22Rv1 (cell line): ENCODE measurements around the gene TAX1BP3.

Experiments
- H3K27ac ChIP-seq: fragments of 450-650 bp; 2 replicates; pipeline ENCODE4 v1.5.1; 2017
- ZFX ChIP-seq: fragments of 450-650 bp; IDR thresholded peaks from 2 replicates; pipeline ENCODE4 v1.6.1; 2017; ENCODE audit warnings: antibody characterized with exemption, borderline replicate concordance
- TF ChIP-seq, protein P1 (sequence below): fragments of 450-650 bp; IDR thresholded peaks from 2 replicates; pipeline ENCODE4 v1.5.1; 2017; ENCODE audit warnings: mild to moderate bottlenecking

The TAX1BP3 gene

GRCh38 chr17:3699951-3700350 lies 31.6 kb upstream of the TAX1BP3 start:
- no peak for TF ChIP-seq ZFX
- TF ChIP-seq, protein P1, sequence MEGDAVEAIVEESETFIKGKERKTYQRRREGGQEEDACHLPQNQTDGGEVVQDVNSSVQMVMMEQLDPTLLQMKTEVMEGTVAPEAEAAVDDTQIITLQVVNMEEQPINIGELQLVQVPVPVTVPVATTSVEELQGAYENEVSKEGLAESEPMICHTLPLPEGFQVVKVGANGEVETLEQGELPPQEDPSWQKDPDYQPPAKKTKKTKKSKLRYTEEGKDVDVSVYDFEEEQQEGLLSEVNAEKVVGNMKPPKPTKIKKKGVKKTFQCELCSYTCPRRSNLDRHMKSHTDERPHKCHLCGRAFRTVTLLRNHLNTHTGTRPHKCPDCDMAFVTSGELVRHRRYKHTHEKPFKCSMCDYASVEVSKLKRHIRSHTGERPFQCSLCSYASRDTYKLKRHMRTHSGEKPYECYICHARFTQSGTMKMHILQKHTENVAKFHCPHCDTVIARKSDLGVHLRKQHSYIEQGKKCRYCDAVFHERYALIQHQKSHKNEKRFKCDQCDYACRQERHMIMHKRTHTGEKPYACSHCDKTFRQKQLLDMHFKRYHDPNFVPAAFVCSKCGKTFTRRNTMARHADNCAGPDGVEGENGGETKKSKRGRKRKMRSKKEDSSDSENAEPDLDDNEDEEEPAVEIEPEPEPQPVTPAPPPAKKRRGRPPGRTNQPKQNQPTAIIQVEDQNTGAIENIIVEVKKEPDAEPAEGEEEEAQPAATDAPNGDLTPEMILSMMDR: no peak
- H3K27ac ChIP-seq: no peak overlapping the region

GRCh38 chr17:3698139-3698538 lies 29.8 kb upstream of the TAX1BP3 start:
- no peak overlapping the region for H3K27ac ChIP-seq
- TF ChIP-seq ZFX: no peak
- TF ChIP-seq, protein P1: no peak

GRCh38 chr17:3697103-3697476 lies 28.7 kb upstream of the TAX1BP3 start:
- no peak overlapping the region for H3K27ac ChIP-seq
- TF ChIP-seq ZFX: no peak
- TF ChIP-seq, protein P1: no peak

DNA sequence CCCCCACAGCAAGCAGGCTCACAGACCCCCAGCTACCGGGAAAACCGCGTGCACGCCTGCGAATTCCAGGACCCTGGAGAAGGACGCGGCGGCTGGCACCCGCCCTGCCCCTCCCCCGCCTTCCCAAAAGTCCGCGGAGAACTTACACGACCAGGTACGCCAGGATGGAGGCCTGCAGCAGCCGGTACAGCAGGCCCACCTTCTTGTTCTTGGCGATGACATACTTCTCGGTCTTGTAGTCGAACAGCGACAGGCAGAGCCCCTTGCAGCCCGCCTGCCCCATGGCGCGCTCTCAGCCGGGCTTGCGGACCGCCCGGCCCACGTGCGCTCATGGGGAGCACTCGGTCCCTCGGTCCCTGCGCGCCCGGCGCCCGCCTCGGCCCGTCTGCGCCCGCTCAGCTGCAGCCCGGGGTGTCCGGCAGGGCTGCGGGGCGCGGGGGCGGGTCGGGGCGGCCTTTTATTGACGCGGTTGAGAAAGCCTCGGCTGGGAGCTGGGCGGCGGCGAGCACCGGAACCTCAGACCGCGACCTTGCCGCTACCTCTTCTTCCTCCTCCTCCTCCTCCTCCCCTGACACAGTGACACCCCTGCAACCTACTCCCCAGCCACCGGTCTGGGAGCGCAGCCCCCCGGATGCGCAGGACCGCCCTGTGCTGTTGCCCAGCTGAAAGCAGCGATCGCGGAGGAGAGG lies 27.5 kb upstream of the TAX1BP3 start, which contains the start of gene P2RX5:
P2RX5 (minus strand) TSS at position 433 of the 689 bp plus-strand sequence; CDS start at position 283, 150 bp downstream.
- H3K27ac ChIP-seq: peak within 1 kb of the TSS; percentile 65
- no peak for TF ChIP-seq ZFX
- TF ChIP-seq, protein P1: no peak

DNA sequence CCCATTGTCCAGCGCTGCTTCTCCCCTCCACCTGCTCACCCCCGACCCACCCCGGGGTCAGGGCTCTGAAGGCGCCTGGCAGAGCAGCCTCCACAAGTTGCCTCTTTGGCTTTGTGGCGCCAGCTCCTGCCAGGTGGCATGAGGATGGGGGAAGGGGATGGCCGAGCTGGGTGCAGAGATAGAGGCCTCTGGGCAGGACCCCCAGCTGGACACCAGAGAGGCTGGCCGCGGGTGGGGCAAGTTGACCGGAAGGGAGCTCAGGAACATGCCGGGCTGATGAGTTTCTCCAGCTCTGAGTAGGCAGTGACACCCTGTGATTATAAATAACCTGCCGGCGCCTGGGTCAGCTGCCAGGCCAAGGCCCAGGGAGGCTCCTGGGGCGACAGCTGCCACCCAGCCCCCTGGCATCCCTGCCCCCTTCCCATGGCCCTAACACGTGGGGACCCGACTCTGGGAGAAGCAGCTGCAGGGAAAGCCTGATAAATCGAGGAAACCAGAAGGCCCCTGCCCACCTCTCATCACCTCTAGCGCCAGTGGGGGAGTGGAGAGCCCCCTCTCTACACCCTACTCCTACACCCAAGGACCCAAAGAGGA lies 26.8 kb upstream of the TAX1BP3 start:
- no peak for TF ChIP-seq ZFX
- peak overlapping the region; percentile 65 for H3K27ac ChIP-seq

DNA sequence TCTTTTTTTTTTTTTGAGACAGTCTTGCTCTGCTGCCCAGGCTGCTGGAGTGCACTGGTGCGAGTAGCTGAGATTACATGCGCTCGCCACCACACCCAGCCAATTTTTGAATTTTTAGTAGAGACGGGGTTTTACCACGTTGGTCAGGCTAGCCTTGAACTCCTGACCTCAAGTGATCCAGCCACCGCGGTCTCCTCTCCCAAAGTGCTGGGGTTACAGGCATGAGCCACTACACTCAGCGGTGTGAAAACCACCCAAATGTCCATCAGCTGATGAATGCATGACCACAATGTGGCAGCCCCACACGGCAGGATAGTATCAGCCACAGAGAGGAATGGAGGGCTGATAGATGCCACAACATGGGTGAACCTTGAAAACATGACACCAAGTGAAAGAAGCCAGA lies 25.5 kb upstream of the TAX1BP3 start:
- TF ChIP-seq, protein P1: no peak
- no peak for TF ChIP-seq ZFX
- H3K27ac ChIP-seq: no peak overlapping the region

DNA sequence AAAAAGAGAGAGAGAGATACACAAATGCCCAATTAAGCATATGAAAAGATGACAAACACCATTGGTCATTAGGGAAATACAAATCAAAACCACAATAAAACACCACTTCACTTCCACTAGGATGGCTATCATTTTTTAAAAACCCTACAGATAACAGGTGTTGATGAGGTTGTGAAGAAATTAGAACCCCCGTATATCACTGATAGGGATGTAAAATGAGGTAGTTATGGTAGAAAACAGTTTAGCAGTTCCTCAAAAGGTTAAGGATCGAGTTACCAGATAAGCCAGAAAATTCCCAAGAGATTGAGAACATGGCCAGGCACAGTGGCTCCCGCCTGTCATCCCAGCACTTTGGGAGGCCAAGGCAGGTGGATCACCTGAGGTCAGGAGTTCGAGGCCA lies 24.8 kb upstream of the TAX1BP3 start:
- H3K27ac ChIP-seq: no peak overlapping the region
- TF ChIP-seq, protein P1: no peak
- TF ChIP-seq ZFX: no peak
